ENCODE results near the gene STIM1. TPM values are rescaled to one million over a fixed set of nuclear protein-coding genes. Genes with fewer than 3 reads are reported as not detected.

The STIM1 gene
- total RNA-seq, 1 donor from 2014 or later, result 77.6 TPM

DNA sequence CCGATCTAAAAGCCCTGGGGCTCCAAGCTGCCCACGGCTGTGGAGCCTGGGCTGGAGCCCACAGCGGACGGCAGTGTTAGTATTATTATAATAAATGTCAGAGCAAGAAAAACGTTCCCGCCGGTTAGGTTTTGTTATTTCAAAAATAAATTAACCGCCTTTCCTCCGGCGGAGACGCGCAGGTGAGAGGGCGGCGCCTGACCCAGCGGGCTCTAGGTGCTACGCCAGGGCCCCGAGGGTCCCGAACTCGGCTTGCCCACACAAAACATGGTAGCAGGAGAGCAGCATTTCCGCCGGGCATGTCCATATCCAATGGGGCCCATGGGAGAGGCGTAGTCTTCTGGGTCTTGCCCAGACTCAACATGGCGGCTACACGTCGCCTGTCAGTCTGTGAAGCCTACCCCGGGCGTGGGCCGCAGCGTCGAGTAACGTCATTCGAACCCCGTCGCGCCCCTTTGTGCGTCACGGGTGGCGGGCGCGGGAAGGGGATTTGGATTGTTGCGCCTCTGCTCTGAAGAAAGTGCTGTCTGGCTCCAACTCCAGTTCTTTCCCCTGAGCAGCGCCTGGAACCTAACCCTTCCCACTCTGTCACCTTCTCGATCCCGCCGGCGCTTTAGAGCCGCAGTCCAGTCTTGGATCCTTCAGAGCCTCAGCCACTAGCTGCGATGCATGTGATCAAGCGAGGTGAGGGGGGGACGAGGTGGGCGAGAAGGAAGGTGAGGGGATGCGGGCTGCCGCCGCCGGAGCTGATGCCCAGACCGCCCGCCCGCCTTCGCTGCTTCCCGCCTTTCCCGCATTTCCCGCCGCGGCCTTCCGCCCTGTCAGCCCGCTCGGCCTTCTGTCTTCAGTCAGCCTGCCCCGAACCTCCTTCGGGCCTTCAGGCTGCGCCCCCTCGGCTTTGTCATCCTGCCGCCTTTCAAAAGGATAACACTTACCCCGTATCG lies 239.2 kb downstream of the STIM1 start, which contains the start of gene RRM1:
Gene RRM1 (plus strand): TSS at position 452 of the 944 bp plus-strand sequence. CDS start 214 bp downstream, at position 666.
- no peaks in the 10 kb centered on the region for H3K27me3 Mint-ChIP-seq (ENCODE audit: low read depth)
- H3K4me1 Mint-ChIP-seq (ENCODE audit: low read depth), result peaks cover 75% of the 10 kb centered on the region
- H3K27ac Mint-ChIP-seq, result peak within 1 kb of the TSS; percentile 88
- peaks cover 58% of the 10 kb centered on the region for H3K36me3 Mint-ChIP-seq (ENCODE audit: low read depth)
- no peaks in the 10 kb centered on the region for H3K9me3 Mint-ChIP-seq
- DNase-seq (ENCODE audit: low spot score), result peak; percentile 92
- peak within 1 kb of the TSS; percentile 94 for H3K4me3 Mint-ChIP-seq (ENCODE audit: low read depth)
- intact Hi-C loops (cut with micrococcal nuclease), result loop anchor here (1.0 to 10.0 kb wide), 3 partner anchors 253 to 1590 kb away; partner anchors contain the start of genes NUP98, TRIM22 and TRIM5

DNA sequence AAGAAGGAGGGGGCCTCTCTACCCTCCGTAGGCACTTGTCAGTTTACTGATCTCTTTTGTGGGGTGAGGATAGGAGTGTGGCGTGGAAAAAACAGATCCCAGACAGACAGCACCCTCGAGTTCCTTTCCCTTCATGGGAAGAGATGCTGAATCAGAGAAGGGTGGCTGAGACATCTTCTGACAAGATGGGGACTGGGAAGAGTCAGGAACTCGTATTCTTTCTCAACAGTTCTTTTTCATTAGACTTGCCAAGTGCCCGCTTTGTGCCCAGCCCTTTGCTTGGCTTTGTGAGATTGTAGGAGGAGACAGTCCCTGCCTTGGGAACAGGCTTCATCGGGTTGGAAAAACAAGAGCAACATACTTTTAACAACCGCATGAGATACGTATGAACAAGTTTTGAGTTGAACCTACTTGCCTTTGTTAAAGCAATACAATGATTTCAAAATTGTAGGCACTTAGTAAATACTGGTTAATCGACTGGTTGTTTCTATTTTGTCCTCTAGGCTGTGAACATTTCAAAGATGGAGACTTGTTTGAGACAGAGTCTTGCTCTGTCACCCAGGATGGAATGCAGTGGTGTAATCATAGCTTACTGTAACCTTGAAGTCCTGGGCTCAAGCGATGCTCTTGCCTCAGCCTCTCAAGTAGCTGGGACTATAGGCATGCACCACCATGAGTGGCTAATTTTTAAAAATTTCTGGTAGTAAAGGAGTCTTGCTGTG lies 240.2 kb downstream of the STIM1 start:
- no peak for DNase-seq (ENCODE audit: low spot score)
- intact Hi-C loops (cut with micrococcal nuclease), result loop anchor here (10.0 kb wide), 1 partner anchor 1589 kb away; the partner anchor contains the start of genes TRIM22 and TRIM5
- Mint-ChIP-seq H3K27ac (peak overlapping the region; percentile 88), H3K4me3 (ENCODE audit: low read depth) (peak overlapping the region; percentile 94), H3K4me1 (ENCODE audit: low read depth) (peaks cover 74% of the 10 kb centered on the region), H3K27me3 (ENCODE audit: low read depth) (no peaks in the 10 kb centered on the region), H3K9me3 (no peaks in the 10 kb centered on the region), H3K36me3 (ENCODE audit: low read depth) (peaks cover 56% of the 10 kb centered on the region)

DNA sequence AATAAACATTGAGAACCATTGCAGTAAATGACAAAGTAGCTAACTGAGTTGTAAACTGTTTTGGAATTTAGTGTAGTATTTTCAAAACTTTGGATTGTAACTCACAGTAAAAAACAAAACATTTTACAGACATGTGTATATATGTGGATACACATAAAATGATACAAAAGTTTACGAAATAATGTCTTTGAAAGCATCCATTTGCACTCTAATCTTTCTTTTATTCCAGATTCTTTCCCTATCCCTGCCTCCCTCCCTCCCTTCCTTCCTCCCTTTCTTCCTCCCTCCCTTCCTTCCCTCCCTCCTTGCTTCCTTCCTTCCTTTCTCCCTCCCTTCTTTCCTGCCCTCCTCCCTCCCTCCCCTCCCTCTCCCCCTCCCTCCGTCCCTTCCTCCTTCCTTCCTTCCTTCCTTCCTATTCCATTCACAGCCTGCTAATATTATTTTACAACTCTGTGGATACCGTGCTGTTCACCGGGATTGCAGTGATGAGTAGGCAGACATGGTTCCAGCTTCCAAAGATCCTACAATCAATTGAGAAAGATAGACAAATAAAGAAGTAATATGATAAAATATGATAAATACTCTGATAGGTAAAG lies 242.7 kb downstream of the STIM1 start:
- no peak for DNase-seq (ENCODE audit: low spot score)
- intact Hi-C loops (cut with micrococcal nuclease), result loop anchor here (10.0 kb wide), 1 partner anchor 1587 kb away; the partner anchor contains the start of genes TRIM22 and TRIM5
- Mint-ChIP-seq H3K4me1 (ENCODE audit: low read depth) (peaks cover 59% of the 10 kb centered on the region), H3K36me3 (ENCODE audit: low read depth) (peaks cover 55% of the 10 kb centered on the region), H3K27me3 (ENCODE audit: low read depth) (no peaks in the 10 kb centered on the region), H3K4me3 (ENCODE audit: low read depth) (no peak overlapping the region), H3K9me3 (no peaks in the 10 kb centered on the region), H3K27ac (no peak overlapping the region)

DNA sequence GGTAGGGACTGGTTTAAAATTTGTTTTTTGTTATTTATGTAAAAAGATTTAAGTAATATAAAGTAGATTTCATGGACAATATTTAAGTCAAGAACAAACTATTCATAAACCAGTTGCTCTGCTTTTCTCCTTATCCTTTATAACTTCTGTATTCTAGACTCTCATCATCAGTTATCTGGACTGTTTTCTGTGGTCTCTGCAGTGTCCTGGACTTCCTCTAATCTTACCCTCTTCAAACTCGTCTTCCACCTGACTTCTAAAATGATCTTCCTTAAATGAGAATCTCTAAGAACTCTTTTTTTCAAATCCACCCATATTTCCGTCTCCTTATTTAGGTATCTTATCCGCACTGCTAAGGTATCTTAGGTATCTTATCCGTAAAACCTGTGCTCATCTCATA lies 247.2 kb downstream of the STIM1 start:
- Mint-ChIP-seq H3K4me1 (ENCODE audit: low read depth) (peaks cover 45% of the 10 kb centered on the region), H3K36me3 (ENCODE audit: low read depth) (peaks cover 62% of the 10 kb centered on the region), H3K9me3 (no peaks in the 10 kb centered on the region), H3K27ac (no peak overlapping the region), H3K4me3 (ENCODE audit: low read depth) (no peak overlapping the region), H3K27me3 (ENCODE audit: low read depth) (no peaks in the 10 kb centered on the region)
- intact Hi-C loops (cut with micrococcal nuclease), result no loop called here
- DNase-seq (ENCODE audit: low spot score), result no peak

DNA sequence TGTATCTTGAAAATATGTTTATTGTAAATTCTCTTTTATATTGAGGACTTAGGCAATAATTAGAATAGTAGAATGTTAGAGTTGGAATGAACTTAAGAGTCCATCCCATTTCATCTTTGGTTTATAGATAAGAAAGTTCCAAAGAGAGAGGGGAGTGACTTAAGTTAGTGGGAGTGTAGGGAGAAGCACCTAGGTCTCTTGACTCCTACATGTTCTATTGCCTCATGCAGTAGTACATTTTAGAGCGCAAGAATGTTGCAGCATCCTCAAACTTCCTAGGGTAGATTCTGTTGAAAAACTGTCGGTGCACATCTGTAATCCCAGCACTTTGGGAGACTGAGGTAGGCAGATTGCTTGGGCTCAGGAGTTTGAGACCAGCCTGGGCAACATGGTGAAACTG lies 247.8 kb downstream of the STIM1 start:
- Mint-ChIP-seq H3K9me3 (no peaks in the 10 kb centered on the region), H3K36me3 (ENCODE audit: low read depth) (peaks cover 66% of the 10 kb centered on the region), H3K4me3 (ENCODE audit: low read depth) (no peak overlapping the region), H3K4me1 (ENCODE audit: low read depth) (peaks cover 43% of the 10 kb centered on the region), H3K27me3 (ENCODE audit: low read depth) (no peaks in the 10 kb centered on the region), H3K27ac (no peak overlapping the region)
- intact Hi-C loops (cut with micrococcal nuclease), result no loop called here
- DNase-seq (ENCODE audit: low spot score), result no peak

DNA sequence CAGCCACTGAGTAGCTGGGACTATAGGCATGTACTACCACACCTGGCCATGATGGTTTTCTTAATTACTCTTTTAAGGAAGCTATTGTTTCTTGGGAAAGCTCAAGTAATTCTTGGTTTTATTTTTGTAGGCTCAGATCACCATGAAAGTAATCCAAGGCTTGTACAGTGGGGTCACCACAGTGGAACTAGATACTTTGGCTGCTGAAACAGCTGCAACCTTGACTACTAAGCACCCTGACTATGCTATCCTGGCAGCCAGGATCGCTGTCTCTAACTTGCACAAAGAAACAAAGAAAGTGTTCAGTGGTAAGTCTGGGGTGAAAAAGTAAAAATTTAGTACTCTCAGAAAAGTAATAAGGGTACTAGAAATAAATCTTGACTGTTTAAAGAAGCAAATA lies 250.5 kb downstream of the STIM1 start:
- Mint-ChIP-seq H3K4me1 (ENCODE audit: low read depth) (peaks cover 21% of the 10 kb centered on the region), H3K4me3 (ENCODE audit: low read depth) (no peak overlapping the region), H3K27ac (no peak overlapping the region), H3K36me3 (ENCODE audit: low read depth) (peaks cover 63% of the 10 kb centered on the region), H3K9me3 (no peaks in the 10 kb centered on the region), H3K27me3 (ENCODE audit: low read depth) (no peaks in the 10 kb centered on the region)
- no peak for DNase-seq (ENCODE audit: low spot score)
- intact Hi-C loops (cut with micrococcal nuclease), result no loop called here

DNA sequence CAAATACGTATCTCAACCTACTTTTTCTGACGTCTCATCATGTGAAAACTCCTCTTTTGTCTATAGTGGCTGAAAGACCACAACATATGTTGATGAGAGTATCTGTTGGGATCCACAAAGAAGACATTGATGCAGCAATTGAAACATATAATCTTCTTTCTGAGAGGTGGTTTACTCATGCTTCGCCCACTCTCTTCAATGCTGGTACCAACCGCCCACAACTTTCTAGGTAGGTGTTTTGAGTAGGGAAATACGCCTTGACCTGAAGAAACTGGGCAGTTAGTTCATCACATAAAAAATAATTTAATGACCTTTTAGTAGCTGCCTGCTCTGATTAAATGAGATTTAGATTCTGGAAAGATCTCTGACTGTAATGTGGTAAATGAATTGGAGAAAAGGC lies 256.4 kb downstream of the STIM1 start:
- H3K36me3 Mint-ChIP-seq (ENCODE audit: low read depth), result peaks cover 74% of the 10 kb centered on the region

DNA sequence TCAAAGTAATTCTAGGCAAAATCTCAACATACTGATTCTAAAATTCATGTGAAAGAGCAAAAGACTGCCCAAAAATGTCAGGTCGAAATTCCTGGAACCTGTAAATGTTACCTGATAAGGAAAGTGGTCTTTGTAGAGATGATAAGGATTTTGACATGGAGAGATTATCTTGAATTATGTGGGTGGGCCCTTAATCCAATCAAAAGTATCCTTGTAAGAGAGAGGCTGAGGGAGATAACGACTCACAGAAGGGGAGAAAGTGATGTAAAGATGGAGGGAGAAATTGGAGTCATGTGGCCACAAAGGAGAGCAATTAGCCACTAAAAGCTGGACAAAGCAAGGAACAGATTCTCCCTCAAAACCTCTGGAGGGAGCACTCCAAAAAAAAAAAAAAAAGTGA lies 259.7 kb downstream of the STIM1 start:
- Mint-ChIP-seq H3K9me3 (no peaks in the 10 kb centered on the region), H3K36me3 (ENCODE audit: low read depth) (peaks cover 82% of the 10 kb centered on the region), H3K4me1 (ENCODE audit: low read depth) (peaks cover 19% of the 10 kb centered on the region), H3K27me3 (ENCODE audit: low read depth) (no peaks in the 10 kb centered on the region), H3K27ac (no peak overlapping the region), H3K4me3 (ENCODE audit: low read depth) (no peak overlapping the region)
- DNase-seq (ENCODE audit: low spot score), result no peak
- intact Hi-C loops (cut with micrococcal nuclease), result no loop called here

More for the DNA sequence above, 256.4 kb downstream of the STIM1 start:
- peaks cover 10% of the 10 kb centered on the region for H3K4me1 Mint-ChIP-seq (ENCODE audit: low read depth)
- intact Hi-C loops (cut with micrococcal nuclease), result no loop called here
- no peaks in the 10 kb centered on the region for H3K27me3 Mint-ChIP-seq (ENCODE audit: low read depth)
- H3K9me3 Mint-ChIP-seq, result no peaks in the 10 kb centered on the region
- no peak overlapping the region for H3K4me3 Mint-ChIP-seq (ENCODE audit: low read depth)
- no peak for DNase-seq (ENCODE audit: low spot score)
- H3K27ac Mint-ChIP-seq, result peak overlapping the region; percentile 46

DNA sequence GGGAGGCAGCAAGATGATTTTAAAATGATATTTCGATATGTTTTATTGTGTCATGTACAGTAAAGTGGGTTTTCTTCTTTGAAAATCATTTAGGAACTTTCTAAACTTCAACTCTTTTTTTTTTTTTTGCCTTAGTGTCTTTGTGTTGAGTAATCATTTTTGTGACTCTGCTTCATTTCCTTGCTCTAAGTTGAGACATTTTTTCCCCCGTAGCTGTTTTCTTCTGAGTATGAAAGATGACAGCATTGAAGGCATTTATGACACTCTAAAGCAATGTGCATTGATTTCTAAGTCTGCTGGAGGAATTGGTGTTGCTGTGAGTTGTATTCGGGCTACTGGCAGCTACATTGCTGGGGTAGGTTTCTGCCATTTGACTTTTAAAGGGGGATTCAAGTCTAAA lies 262.6 kb downstream of the STIM1 start:
- no peaks in the 10 kb centered on the region for H3K27me3 Mint-ChIP-seq (ENCODE audit: low read depth)
- peaks cover 81% of the 10 kb centered on the region for H3K36me3 Mint-ChIP-seq (ENCODE audit: low read depth)
- intact Hi-C loops (cut with micrococcal nuclease), result no loop called here
- H3K9me3 Mint-ChIP-seq, result no peaks in the 10 kb centered on the region
- no peak overlapping the region for H3K27ac Mint-ChIP-seq
- DNase-seq (ENCODE audit: low spot score), result no peak
- peaks cover 14% of the 10 kb centered on the region for H3K4me1 Mint-ChIP-seq (ENCODE audit: low read depth)
- no peak overlapping the region for H3K4me3 Mint-ChIP-seq (ENCODE audit: low read depth)

DNA sequence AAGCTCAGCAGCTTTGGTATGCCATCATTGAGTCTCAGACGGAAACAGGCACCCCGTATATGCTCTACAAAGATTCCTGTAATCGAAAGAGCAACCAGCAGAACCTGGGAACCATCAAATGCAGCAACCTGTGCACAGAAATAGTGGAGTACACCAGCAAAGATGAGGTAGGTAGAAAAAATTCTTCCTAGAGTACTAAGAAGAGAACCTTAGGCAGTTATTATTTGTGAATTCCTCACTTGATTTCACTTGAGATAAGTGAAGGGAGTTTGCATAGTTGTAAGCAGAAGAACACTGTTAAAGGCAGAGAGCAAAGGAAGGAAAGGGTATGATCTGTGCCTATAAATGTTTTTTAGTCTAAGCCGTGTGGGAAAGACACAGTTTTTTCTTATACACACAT lies 267.8 kb downstream of the STIM1 start:
- no peaks in the 10 kb centered on the region for H3K9me3 Mint-ChIP-seq
- H3K27ac Mint-ChIP-seq, result no peak overlapping the region
- no peak for DNase-seq (ENCODE audit: low spot score)
- peaks cover 3% of the 10 kb centered on the region for H3K4me1 Mint-ChIP-seq (ENCODE audit: low read depth)
- peaks cover 85% of the 10 kb centered on the region for H3K36me3 Mint-ChIP-seq (ENCODE audit: low read depth)
- intact Hi-C loops (cut with micrococcal nuclease), result no loop called here
- H3K27me3 Mint-ChIP-seq (ENCODE audit: low read depth), result no peaks in the 10 kb centered on the region
- no peak overlapping the region for H3K4me3 Mint-ChIP-seq (ENCODE audit: low read depth)

DNA sequence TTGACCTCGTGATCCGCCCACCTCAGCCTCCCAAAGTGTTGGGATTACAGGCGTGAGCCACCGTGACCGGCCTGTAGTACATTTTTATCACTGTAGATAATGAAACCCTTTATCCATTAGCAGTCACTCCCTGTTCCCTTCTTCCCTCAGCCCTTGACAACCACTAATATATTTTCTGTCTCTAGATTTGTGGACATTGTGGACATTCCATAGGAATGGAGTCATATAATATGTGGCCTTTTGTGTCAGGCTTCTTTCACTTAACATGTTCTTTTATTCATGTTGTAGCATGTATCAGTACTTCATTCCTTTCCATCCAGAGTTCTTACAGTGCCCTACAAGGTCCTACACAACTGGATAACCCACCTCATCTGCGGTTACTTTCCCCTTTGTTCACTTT lies 269.7 kb downstream of the STIM1 start:
- Mint-ChIP-seq H3K36me3 (ENCODE audit: low read depth) (peaks cover 80% of the 10 kb centered on the region), H3K9me3 (no peaks in the 10 kb centered on the region), H3K4me1 (ENCODE audit: low read depth) (peaks cover under 1% of the 10 kb centered on the region), H3K27me3 (ENCODE audit: low read depth) (no peaks in the 10 kb centered on the region), H3K4me3 (ENCODE audit: low read depth) (no peak overlapping the region), H3K27ac (no peak overlapping the region)
- intact Hi-C loops (cut with micrococcal nuclease), result no loop called here
- no peak for DNase-seq (ENCODE audit: low spot score)

DNA sequence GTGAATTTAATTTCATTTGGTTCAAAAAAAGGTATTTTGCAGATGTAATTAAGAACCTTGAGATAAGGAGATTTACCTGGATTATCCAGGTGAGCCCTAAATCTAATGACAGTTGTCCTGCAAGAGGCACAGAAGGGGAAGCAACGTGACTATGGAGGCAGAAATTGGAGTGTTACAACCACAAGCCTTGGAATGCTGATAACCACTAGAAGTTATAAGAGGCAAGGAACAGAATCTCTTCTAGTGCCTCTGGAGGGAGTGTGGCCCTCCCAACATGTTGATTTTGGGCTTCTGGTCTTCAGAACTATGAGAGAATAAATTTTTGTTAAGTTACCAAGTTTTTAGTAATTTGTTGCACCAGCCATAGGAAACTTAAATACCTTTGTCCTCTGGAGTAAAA lies 271.9 kb downstream of the STIM1 start:
- Mint-ChIP-seq H3K27me3 (ENCODE audit: low read depth) (no peaks in the 10 kb centered on the region), H3K9me3 (no peaks in the 10 kb centered on the region), H3K36me3 (ENCODE audit: low read depth) (peaks cover 76% of the 10 kb centered on the region), H3K27ac (no peak overlapping the region), H3K4me1 (ENCODE audit: low read depth) (peaks cover 2% of the 10 kb centered on the region), H3K4me3 (ENCODE audit: low read depth) (no peak overlapping the region)
- intact Hi-C loops (cut with micrococcal nuclease), result no loop called here
- no peak for DNase-seq (ENCODE audit: low spot score)

Measured in activated T-helper 2 cell treated with anti-CD3 and anti-CD28 coated beads, Interferon-gamma antibody, Interleukin-2, Interleukin-4, amounts not matched to agents 10 μg/mL and 5 μg/mL and 100 μg/mL, durations not matched to agents 14 hours and 24 hours and 36 hours (primary cell).